GM23338 (cell line): Measurements from ENCODE around the gene PARD6B. TPM values are rescaled to one million over a fixed set of nuclear protein-coding genes. Genes with fewer than 3 reads are reported as not detected.
A peak's percentile ranks its signal among the peaks of the same experiment; 100 is the strongest.

Experiments used
- ATAC-seq: fragments of 200-7000 bp; cut with Tn5 transposase; 3 replicates; pipeline ENCODE4 v1.9.1; 2020
- DNase-seq: peaks from one replicate; pipeline ENCODE4 v3.0.0-alpha.2; 2015; ENCODE audit warnings: low spot score
- H2AFZ ChIP-seq: fragments of 200-600 bp; sonication (generic); 2 replicates; pipeline ENCODE4 v1.8.0; 2016; ENCODE audit warnings: antibody characterized with exemption, mild to moderate bottlenecking, moderate library complexity
- H3F3A ChIP-seq: fragments of 200-600 bp; sonication (generic); replicated peaks from 2 replicates; pipeline ENCODE4 v1.8.0; 2017; ENCODE audit warnings: antibody characterized with exemption, mixed run types, low read depth
- H3K27ac ChIP-seq: fragments of 200-600 bp; sonication (generic); 2 replicates; pipeline ENCODE4 v1.6.1; 2016; ENCODE audit warnings: low read depth
- H3K27me3 ChIP-seq: fragments of 200-600 bp; sonication (generic); 2 replicates; pipeline ENCODE4 v1.8.0; 2016; ENCODE audit warnings: mild to moderate bottlenecking, mixed run types, moderate library complexity; ENCODE audit not compliant: insufficient read depth
- H3K36me3 ChIP-seq: fragments of 200-600 bp; sonication (generic); 2 replicates; pipeline ENCODE4 v1.8.0; 2016; ENCODE audit warnings: mild to moderate bottlenecking; ENCODE audit not compliant: insufficient read depth
- H3K4me1 ChIP-seq: fragments of 200-600 bp; sonication (generic); 2 replicates; pipeline ENCODE4 v1.8.0; 2016; ENCODE audit warnings: mild to moderate bottlenecking, moderate library complexity; ENCODE audit not compliant: insufficient read depth
- H3K4me2 ChIP-seq: fragments of 200-600 bp; sonication (generic); 2 replicates; pipeline ENCODE4 v1.7.1; 2017; ENCODE audit warnings: mixed run types
- H3K4me3 ChIP-seq: fragments of 200-600 bp; sonication (generic); 2 replicates; pipeline ENCODE4 v1.6.1; 2016; ENCODE audit warnings: mixed run types
- H3K79me2 ChIP-seq: fragments of 200-600 bp; sonication (generic); replicated peaks from 2 replicates; pipeline ENCODE4 v1.8.0; 2017; ENCODE audit warnings: mild to moderate bottlenecking; ENCODE audit not compliant: insufficient read depth
- H3K9me2 ChIP-seq: fragments of 200-600 bp; sonication (generic); 2 replicates; pipeline ENCODE4 v1.8.0; 2017; ENCODE audit not compliant: insufficient read depth
- H4K20me1 ChIP-seq: fragments of 200-600 bp; sonication (generic); replicated peaks from 2 replicates; pipeline ENCODE4 v1.8.0; 2017; ENCODE audit warnings: mild to moderate bottlenecking; ENCODE audit not compliant: insufficient read depth
- H3K27ac Mint-ChIP-seq: 2 replicates; pipeline ENCODE4 v1.8.0; 2020; ENCODE audit warnings: inconsistent platforms, mild to moderate bottlenecking, moderate library complexity, mixed read lengths
- H3K27me3 Mint-ChIP-seq: 3 replicates; pipeline ENCODE4 v1.8.0; 2022; ENCODE audit warnings: low read depth, mild to moderate bottlenecking, moderate library complexity, mixed read lengths, inconsistent platforms; ENCODE audit not compliant: insufficient read depth, poor library complexity
- H3K36me3 Mint-ChIP-seq: 3 replicates; pipeline ENCODE4 v1.8.0; 2021; ENCODE audit warnings: low read depth, mild to moderate bottlenecking, inconsistent platforms, moderate library complexity, mixed read lengths
- H3K4me1 Mint-ChIP-seq: 3 replicates; pipeline ENCODE4 v1.8.0; 2020; ENCODE audit warnings: mild to moderate bottlenecking, inconsistent platforms, mixed read lengths
- H3K4me3 Mint-ChIP-seq: 3 replicates; pipeline ENCODE4 v1.8.0; 2021; ENCODE audit warnings: moderate library complexity, mild to moderate bottlenecking, inconsistent platforms, mixed read lengths
- H3K9me3 Mint-ChIP-seq: 3 replicates; pipeline ENCODE4 v1.8.0; 2020; ENCODE audit warnings: moderate library complexity, mild to moderate bottlenecking, inconsistent platforms, mixed read lengths
- CREB1 ChIP-seq: fragments of 250-450 bp; sonication (Bioruptor Pico); IDR thresholded peaks from 2 replicates; pipeline ENCODE4 v1.5.0; 2020; ENCODE audit warnings: low read depth, mild to moderate bottlenecking, moderate library complexity
- ETS1 ChIP-seq: IDR thresholded peaks from 2 replicates; pipeline ENCODE4 v1.6.1; 2016; ENCODE audit warnings: antibody characterized with exemption
- EZH2 ChIP-seq: fragments of 200-600 bp; sonication (generic); IDR thresholded peaks from one replicate; pipeline ENCODE4 v1.8.0; 2017; ENCODE audit warnings: antibody characterized with exemption, mild to moderate bottlenecking, low read depth; ENCODE audit not compliant: unreplicated experiment
- EZH2phosphoT487 ChIP-seq: fragments of 200-600 bp; sonication (generic); IDR thresholded peaks from one replicate; pipeline ENCODE4 v1.8.1; 2018; ENCODE audit warnings: antibody characterized with exemption; ENCODE audit not compliant: unreplicated experiment
- JUNB ChIP-seq: IDR thresholded peaks from one replicate; pipeline ENCODE4 v1.6.1; 2016; ENCODE audit warnings: antibody characterized with exemption; ENCODE audit not compliant: unreplicated experiment
- NANOG ChIP-seq: IDR thresholded peaks from 2 replicates; pipeline ENCODE4 v1.6.1; 2016; ENCODE audit warnings: antibody characterized with exemption, borderline replicate concordance
- POLR2AphosphoS5 ChIP-seq: IDR thresholded peaks from 2 replicates; pipeline ENCODE4 v1.6.1; 2016; ENCODE audit warnings: antibody characterized with exemption, low read depth
- REST ChIP-seq: IDR thresholded peaks from one replicate; pipeline ENCODE4 v1.6.1; 2018; ENCODE audit warnings: antibody characterized with exemption; ENCODE audit not compliant: unreplicated experiment
- STAT1 ChIP-seq: IDR thresholded peaks from one replicate; pipeline ENCODE4 v1.6.1; 2016; ENCODE audit warnings: antibody characterized with exemption; ENCODE audit not compliant: unreplicated experiment
- ZNF114 ChIP-seq: fragments of 250-450 bp; sonication (Bioruptor Pico); IDR thresholded peaks from 2 replicates; pipeline ENCODE4 v1.5.0; 2020; ENCODE audit warnings: mild to moderate bottlenecking, moderate library complexity
- ZNF331 ChIP-seq: fragments of 250-450 bp; sonication (Bioruptor Pico); IDR thresholded peaks from 2 replicates; pipeline ENCODE4 v1.5.0; 2020; ENCODE audit warnings: low read depth, mild to moderate bottlenecking, moderate library complexity
- ZNF462 ChIP-seq: fragments of 250-450 bp; sonication (Bioruptor Pico); IDR thresholded peaks from 2 replicates; pipeline ENCODE4 v1.5.0; 2020; ENCODE audit warnings: mild to moderate bottlenecking, moderate library complexity
- polyA plus RNA-seq: library from polyadenylated mRNA; unstranded; fragments of >200 nt; fragmentation: Nextera tagmentation; extraction: Ambion mirVana; gene quantifications from 2 replicates; pipeline ENCODE4 v1.2.1, GENCODE V29; 2016
- total RNA-seq: library from RNA; depleted of rRNA; stranded (reverse); fragments of >200 nt; shearing (Covaris generic); gene quantifications from 2 replicates; pipeline ENCODE4 v1.2.3, GENCODE V29; 2014
- TF ChIP-seq, protein P1 (sequence below), 2 experiments: fragments of 200-600 bp in 1 of 2; sonication (generic) in 1 of 2; conservative IDR thresholded peaks; 2 replicates each; pipeline versions ENCODE4 v1.5.1 to v1.6.1; 2016 to 2017; ENCODE audit warnings: antibody characterized with exemption in 2 of 2, low read depth in 2 of 2, mild to moderate bottlenecking in 2 of 2, moderate library complexity in 1 of 2

Gene PARD6B
- total and polyA plus RNA-seq, 2 experiments from 2014 or later = 23.5 to 29.2 TPM

DNA sequence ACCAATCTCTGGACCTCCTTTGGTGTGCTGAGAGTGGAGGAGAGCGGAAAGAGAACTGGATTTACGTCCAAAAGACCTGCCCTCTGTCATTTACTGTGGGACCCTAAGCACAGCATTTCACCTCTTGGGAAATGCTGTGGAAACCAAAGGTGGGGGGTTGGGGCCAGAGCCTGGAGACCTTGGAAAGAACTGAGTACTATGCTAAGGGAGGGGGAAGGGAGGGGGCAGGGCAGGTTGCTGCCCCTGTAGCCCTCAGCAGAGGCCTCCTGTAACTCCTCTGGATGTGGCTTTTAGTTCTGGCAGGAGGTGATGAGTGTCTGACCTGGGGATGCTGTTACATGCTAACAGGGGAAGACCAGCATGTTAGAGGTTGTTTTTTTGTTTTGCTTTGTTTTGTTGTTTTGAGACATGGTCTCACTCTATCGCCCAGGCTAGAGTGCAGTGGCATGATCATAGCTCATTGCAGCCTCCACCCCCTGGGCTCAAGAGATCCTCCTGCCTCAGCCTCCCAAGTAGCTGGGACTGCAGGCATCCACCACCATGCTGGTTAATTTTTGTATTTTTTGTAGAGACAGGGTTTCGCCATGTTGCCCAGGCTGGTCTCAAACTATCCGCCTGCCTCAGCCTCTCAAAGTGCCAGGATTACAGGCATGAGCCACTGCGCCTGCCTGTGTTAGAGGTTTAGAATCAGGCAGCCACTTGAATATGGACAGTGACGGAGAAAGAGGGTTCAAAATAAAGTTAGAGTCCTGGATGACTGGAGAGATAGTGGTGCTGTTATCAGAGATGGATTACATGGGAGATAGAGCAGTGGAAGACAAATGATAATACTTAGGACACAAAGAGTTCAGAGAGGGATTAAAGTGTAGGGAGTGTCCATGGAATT is 18.4 kb upstream of the PARD6B start:
- Histone ChIP-seq H3K4me3 (no peak overlapping the region), H3K4me1 (no peaks in the 10 kb centered on the region), H3K79me2 (no peaks in the 10 kb centered on the region), H3K9me2 (no peaks in the 10 kb centered on the region), H3K27ac (no peak overlapping the region), H3K4me2 (no peak overlapping the region), H3K36me3 (no peaks in the 10 kb centered on the region), H3F3A (no peaks in the 10 kb centered on the region), H3K27me3 (no peaks in the 10 kb centered on the region), H4K20me1 (no peaks in the 10 kb centered on the region), H2AFZ (peak overlapping the region; percentile 78; the same call in 1 of the 2 replicates)
- Mint-ChIP-seq H3K27me3 (peaks cover 3% of the 10 kb centered on the region), H3K36me3 (no peaks in the 10 kb centered on the region), H3K4me3 (no peak overlapping the region), H3K27ac (no peak overlapping the region), H3K9me3 (no peaks in the 10 kb centered on the region), H3K4me1 (peaks cover 27% of the 10 kb centered on the region)
- TF ChIP-seq STAT1 = no peak
- TF ChIP-seq ETS1 = no peak
- no peak for TF ChIP-seq CREB1 (CRISPR knock-in tag)
- no peak for TF ChIP-seq REST
- no peak for TF ChIP-seq JUNB
- no peak for TF ChIP-seq ZNF331 (CRISPR knock-in tag)
- no peak for TF ChIP-seq EZH2phosphoT487
- TF ChIP-seq ZNF114 = no peak
- TF ChIP-seq, protein P1, sequence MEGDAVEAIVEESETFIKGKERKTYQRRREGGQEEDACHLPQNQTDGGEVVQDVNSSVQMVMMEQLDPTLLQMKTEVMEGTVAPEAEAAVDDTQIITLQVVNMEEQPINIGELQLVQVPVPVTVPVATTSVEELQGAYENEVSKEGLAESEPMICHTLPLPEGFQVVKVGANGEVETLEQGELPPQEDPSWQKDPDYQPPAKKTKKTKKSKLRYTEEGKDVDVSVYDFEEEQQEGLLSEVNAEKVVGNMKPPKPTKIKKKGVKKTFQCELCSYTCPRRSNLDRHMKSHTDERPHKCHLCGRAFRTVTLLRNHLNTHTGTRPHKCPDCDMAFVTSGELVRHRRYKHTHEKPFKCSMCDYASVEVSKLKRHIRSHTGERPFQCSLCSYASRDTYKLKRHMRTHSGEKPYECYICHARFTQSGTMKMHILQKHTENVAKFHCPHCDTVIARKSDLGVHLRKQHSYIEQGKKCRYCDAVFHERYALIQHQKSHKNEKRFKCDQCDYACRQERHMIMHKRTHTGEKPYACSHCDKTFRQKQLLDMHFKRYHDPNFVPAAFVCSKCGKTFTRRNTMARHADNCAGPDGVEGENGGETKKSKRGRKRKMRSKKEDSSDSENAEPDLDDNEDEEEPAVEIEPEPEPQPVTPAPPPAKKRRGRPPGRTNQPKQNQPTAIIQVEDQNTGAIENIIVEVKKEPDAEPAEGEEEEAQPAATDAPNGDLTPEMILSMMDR (conservative IDR thresholded peaks at IDR 0.05; ENCODE audit: low read depth in 2 of 2) = no peak
- no peak for TF ChIP-seq ZNF462 (CRISPR knock-in tag)
- no peak for TF ChIP-seq EZH2
- TF ChIP-seq POLR2AphosphoS5 = no peak
- TF ChIP-seq NANOG = no peak
- DNase-seq (no peak), ATAC-seq (peak; percentile 75)
